ENCODE data around the gene OCA2.

DNA sequence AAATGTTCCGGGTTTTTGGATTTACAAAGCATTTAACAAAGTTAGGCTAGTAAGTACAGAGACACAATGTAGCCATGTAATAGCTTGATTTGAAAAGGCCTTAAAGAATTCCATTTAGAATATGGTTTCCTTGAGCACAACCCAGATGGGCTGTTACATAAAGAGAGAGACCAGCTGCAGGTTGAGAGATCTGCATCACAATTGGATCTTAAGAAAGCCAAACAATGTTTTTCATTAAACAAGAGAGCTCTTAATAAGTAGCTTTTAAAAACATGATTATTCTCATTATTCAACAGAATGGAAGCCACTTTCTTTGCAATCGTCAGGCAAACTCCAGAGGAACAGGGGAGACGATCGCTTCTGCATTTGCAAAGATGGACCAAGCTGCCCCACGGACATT is 300.3 kb downstream of the OCA2 start:
- no peak for TF ChIP-seq POLR2AphosphoS5 (IDR thresholded peaks at IDR 0.05; ENCODE audit: insufficient read depth in 1 of 2, low read depth in 1 of 2)
- TF ChIP-seq, protein P1, sequence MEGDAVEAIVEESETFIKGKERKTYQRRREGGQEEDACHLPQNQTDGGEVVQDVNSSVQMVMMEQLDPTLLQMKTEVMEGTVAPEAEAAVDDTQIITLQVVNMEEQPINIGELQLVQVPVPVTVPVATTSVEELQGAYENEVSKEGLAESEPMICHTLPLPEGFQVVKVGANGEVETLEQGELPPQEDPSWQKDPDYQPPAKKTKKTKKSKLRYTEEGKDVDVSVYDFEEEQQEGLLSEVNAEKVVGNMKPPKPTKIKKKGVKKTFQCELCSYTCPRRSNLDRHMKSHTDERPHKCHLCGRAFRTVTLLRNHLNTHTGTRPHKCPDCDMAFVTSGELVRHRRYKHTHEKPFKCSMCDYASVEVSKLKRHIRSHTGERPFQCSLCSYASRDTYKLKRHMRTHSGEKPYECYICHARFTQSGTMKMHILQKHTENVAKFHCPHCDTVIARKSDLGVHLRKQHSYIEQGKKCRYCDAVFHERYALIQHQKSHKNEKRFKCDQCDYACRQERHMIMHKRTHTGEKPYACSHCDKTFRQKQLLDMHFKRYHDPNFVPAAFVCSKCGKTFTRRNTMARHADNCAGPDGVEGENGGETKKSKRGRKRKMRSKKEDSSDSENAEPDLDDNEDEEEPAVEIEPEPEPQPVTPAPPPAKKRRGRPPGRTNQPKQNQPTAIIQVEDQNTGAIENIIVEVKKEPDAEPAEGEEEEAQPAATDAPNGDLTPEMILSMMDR (IDR thresholded peaks at IDR 0.05) = no peak

All from vagina (tissue), 2 donors.